Naive thymus-derived CD8-positive, alpha-beta T cell (primary cell): ENCODE results near the gene C11orf52. TPM values are rescaled to one million over a fixed set of nuclear protein-coding genes. Genes with fewer than 3 reads are reported as not detected.
"Not testable (repeated sequence)": the region's sequence is repeated elsewhere in the genome, so short reads cannot be mapped to it uniquely, and the experiment has no call there.

Experiments
- ATAC-seq, 2 donors: fragments of 150-1000 bp; cut with Tn5 transposase in 1 of 2; sonication (Bioruptor Pico), chemical (Tn5 transposase) in 1 of 2; 1 replicate in 1 of 2; 2 replicates in 1 of 2; pipeline ENCODE4 v1.10.0; 2021; ENCODE audit warnings: mild to moderate bottlenecking in 2 of 2, moderate library complexity in 2 of 2
- POLR2A ChIA-PET: fragments of 350-600 bp; sonication (Branson Sonifier 250); formaldehyde crosslinking; loops from one replicate; lab custom pipeline; 2021; ENCODE audit warnings: antibody characterized with exemption; lab: Charles Lee
- DNase-seq, 10 donors: peaks; one replicate each; pipeline versions ENCODE4 v3.0.0 to v3.0.0-alpha.2; 2020 to 2022
- H3K27ac Mint-ChIP-seq, 10 donors: one replicate each; pipeline ENCODE4 v1.8.0; 2020 to 2022; ENCODE audit warnings: mild to moderate bottlenecking in 10 of 10, mixed read lengths in 10 of 10, moderate library complexity in 4 of 10, inconsistent platforms in 1 of 10
- H3K27me3 Mint-ChIP-seq, 5 donors: one replicate each; pipeline ENCODE4 v1.8.0; 2021 to 2022; ENCODE audit warnings: mixed read lengths in 5 of 5
- H3K36me3 Mint-ChIP-seq, 3 donors: one replicate each; pipeline ENCODE4 v1.8.0; 2020 to 2022; ENCODE audit warnings: mixed read lengths in 3 of 3, mild to moderate bottlenecking in 2 of 3, inconsistent platforms in 1 of 3
- H3K4me1 Mint-ChIP-seq, 4 donors: one replicate each; pipeline ENCODE4 v1.8.0; 2021 to 2022; ENCODE audit warnings: mixed read lengths in 4 of 4
- H3K4me3 Mint-ChIP-seq, 10 donors: one replicate each; pipeline ENCODE4 v1.8.0; 2020 to 2022; ENCODE audit warnings: mild to moderate bottlenecking in 10 of 10, mixed read lengths in 10 of 10, moderate library complexity in 6 of 10, inconsistent platforms in 1 of 10
- H3K9me3 Mint-ChIP-seq, 9 donors: one replicate each; pipeline ENCODE4 v1.8.0; 2020 to 2022; ENCODE audit warnings: mixed read lengths in 9 of 9, mild to moderate bottlenecking in 3 of 9, inconsistent platforms in 1 of 9, moderate library complexity in 1 of 9
- polyA plus RNA-seq, 3 donors: library from polyadenylated mRNA; unstranded; fragments of 300-500 nt; fragmentation: Illumina TruSeq; gene quantifications; one replicate each; pipeline ENCODE4 v1.2.3, GENCODE V29; 2021
- total RNA-seq, 8 experiments: library from RNA in 2 of 8; stranded (reverse) in 2 of 8; gene quantifications; one replicate each; pipeline ENCODE4 v1.2.3 and lab custom pipeline; 2021 to 2026

Gene C11orf52
- total and polyA plus RNA-seq, 5 experiments from 2014 or later = not detected

DNA sequence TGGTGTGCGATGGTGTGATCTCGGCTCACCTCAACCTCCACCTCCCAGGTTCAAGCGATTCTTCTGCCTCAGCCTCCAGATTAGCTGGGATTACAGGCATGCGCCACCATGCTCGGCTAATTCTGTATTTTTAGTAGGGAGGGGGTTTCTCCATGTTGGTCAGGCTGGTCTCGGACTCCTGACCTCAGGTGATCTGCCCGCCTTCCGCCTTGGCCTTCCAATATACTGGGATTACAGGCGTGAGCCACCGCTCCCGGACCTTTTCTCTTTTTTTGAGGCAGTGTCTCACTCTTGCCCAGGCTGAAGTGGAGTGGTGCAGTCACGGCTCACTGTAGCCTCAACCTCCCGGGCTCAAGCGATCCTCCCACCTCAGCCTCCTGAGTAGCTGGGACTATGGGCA lies 14.5 kb downstream of the C11orf52 start:
- H3K27ac Mint-ChIP-seq, H3K4me3 Mint-ChIP-seq, H3K9me3 Mint-ChIP-seq, ATAC-seq, DNase-seq, POLR2A ChIA-PET, H3K36me3 Mint-ChIP-seq, H3K27me3 Mint-ChIP-seq: not testable (repeated sequence)
- H3K4me1 Mint-ChIP-seq = peaks cover 11 to 30% (median 27%) of the 10 kb centered on the region in 4 donors

DNA sequence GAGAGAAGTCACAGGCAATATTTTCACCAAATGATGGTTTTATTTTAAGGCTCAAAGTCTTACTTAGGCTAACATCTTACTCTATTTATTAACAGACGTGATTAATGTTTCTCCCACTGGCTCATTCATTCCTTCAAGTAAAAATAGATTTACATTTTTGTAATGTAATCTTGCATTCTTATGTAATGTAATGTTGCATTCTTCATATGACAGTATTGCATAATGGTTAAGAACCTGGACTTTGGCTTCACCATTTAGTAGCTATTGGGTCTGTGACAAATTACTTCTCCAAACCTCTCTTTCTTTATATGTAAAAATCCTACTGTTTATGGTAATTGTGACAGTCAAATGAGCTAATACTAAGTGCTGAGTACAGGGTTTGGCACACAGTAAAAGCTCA lies 15.2 kb downstream of the C11orf52 start:
- H3K36me3 Mint-ChIP-seq = no peaks in the 10 kb centered on the region
- no peak overlapping the region for H3K4me3 Mint-ChIP-seq
- POLR2A ChIA-PET = interaction anchor here (0.5 to 1.0 kb wide), 3 partner anchors 12 to 168 kb away, joined by 3 to 4 read pairs (median 3); partner anchors contain the start of gene PPP2R1B
- H3K27ac Mint-ChIP-seq = no peak overlapping the region
- ATAC-seq (no peak), DNase-seq (no peak)
- H3K27me3 Mint-ChIP-seq = no peaks in the 10 kb centered on the region
- H3K9me3 Mint-ChIP-seq = no peaks in the 10 kb centered on the region
- peaks cover 18 to 37% (median 34%) of the 10 kb centered on the region in 4 donors for H3K4me1 Mint-ChIP-seq

DNA sequence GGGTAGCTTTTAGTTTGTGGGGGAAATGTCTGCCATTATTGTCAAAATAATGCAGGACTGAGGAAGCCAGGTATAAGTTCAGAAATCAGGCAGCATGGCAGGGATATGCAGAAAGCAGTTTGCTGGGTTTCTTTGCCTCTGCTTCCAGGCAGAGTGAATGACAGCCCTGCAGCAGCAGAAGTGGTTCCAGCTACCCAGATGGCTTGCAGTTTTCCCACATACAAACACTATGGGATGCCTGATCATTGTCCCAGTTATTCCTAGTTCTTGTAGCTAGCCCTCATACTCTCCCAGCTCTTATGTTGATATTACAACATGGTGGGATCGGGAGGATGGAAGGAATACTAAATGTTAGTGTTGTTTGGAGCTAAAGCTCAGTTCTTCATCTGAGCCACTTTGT lies 15.6 kb downstream of the C11orf52 start:
- H3K9me3 Mint-ChIP-seq = no peaks in the 10 kb centered on the region
- ATAC-seq (no peak), DNase-seq (no peak)
- H3K36me3 Mint-ChIP-seq = no peaks in the 10 kb centered on the region
- H3K27me3 Mint-ChIP-seq = no peaks in the 10 kb centered on the region
- no peak overlapping the region for H3K4me3 Mint-ChIP-seq
- H3K4me1 Mint-ChIP-seq = peaks cover 20 to 41% (median 38%) of the 10 kb centered on the region in 4 donors
- no peak overlapping the region for H3K27ac Mint-ChIP-seq
- POLR2A ChIA-PET = interaction anchor here (0.5 to 4.0 kb wide), 4 partner anchors 8 to 169 kb away, joined by 3 to 28 read pairs (median 4); partner anchors contain the start of gene PPP2R1B

DNA sequence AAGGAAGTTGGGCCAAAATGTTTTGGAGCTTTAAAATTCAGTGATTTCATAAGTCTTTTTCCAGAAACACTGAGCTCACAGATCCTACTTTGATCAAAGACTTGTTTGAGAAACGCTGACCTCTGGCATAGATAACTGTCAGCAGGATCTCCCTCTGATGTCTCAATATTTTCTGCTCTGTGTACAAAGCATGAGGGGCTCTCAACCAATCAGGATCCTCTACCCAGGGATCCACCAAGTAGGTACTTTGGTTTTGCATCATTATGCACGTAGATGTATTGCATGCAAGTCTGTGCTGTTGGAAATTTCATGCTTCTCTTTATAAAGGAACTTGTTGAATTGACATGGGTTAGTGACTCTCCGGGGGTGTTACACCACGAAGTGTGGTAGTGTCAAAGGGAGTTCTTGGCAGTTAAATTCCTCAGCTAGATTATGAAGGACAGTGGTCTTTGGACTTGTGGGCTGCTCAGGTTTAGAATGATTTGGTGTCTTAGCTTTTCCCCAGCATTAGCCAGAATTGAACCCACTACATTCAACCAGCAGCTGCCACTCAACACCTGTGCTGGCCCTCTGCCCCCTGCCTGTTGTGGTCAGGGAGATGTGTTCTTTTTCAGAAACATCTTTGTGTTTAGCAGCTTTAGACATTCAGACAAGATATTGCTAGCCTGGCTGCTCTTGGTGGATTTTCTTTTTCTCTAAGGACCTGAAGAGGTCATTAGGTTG lies 16.8 kb downstream of the C11orf52 start:
- peak overlapping the region in 6 of 10 donors; percentile 11 to 91 (median 32) for H3K4me3 Mint-ChIP-seq
- no peaks in the 10 kb centered on the region for H3K36me3 Mint-ChIP-seq
- no peaks in the 10 kb centered on the region for H3K9me3 Mint-ChIP-seq
- H3K27me3 Mint-ChIP-seq = no peaks in the 10 kb centered on the region
- ATAC-seq (no peak), DNase-seq (no peak)
- peaks cover 21 to 45% (median 40%) of the 10 kb centered on the region in 4 donors for H3K4me1 Mint-ChIP-seq
- peak overlapping the region in 5 of 10 donors; percentile 11 to 66 (median 47) for H3K27ac Mint-ChIP-seq
- POLR2A ChIA-PET = interaction anchor here (0.6 to 4.0 kb wide), 3 partner anchors 9 to 149 kb away, joined by 4 to 28 read pairs (median 5); no protein-coding TSS in a partner anchor

DNA sequence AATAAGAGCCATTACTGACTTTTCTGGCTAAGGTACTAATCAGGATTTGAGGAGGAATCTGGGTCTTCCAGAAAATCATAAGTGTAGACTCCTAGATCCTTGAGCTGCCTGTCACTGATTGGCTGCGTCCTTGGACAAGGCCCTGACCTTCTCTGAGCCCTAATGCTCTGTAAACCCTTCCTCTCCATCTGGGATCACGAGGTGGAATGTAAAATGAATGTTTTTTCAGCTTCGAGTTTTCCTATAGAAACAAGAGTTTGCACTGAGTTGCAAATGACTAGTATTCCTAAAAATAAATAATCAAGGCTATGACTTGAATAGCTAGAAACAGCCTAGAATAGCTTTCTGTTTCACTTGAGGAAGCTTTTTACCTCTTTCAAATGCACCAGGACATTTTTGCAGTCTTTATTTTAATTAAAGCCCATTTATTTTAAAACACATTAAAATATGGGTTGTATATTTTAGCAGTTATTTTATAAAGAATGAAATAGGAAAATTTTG lies 17.4 kb downstream of the C11orf52 start:
- POLR2A ChIA-PET = interaction anchor here (1.0 to 4.0 kb wide), 2 partner anchors 9 to 88 kb away, joined by 4 to 28 read pairs; no protein-coding TSS in a partner anchor
- Mint-ChIP-seq H3K36me3 (no peaks in the 10 kb centered on the region), H3K9me3 (no peaks in the 10 kb centered on the region), H3K4me3 (peak overlapping the region; percentile 60 to 91 (median 88)), H3K27ac (peak overlapping the region in 3 of 10 donors; percentile 84 to 93 (median 90)), H3K4me1 (peaks cover 21 to 45% (median 40%) of the 10 kb centered on the region in 4 donors), H3K27me3 (no peaks in the 10 kb centered on the region)
- no peak for DNase-seq
- ATAC-seq = no peak

DNA sequence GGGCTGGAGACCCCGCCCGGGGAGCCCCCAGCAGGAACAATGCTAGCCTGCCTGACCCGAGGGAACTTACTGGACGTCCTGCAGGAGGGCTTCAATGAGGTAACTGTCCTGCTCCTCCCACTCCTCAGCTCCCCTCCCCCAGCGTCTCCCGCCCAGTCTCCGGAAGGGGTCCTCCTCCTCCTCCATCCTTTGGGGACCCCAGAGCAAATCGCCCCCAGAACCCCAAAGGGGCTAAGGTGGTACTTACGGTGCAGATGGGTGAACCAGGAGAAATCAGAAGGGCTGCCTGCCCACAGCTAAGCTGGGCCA lies 18.7 kb downstream of the C11orf52 start:
- Mint-ChIP-seq H3K4me3 (peak overlapping the region; percentile 34 to 88 (median 78)), H3K36me3 (no peaks in the 10 kb centered on the region), H3K9me3 (no peaks in the 10 kb centered on the region), H3K4me1 (peaks cover 21 to 44% (median 40%) of the 10 kb centered on the region in 4 donors), H3K27me3 (no peaks in the 10 kb centered on the region), H3K27ac (peak overlapping the region in 9 of 10 donors; percentile 27 to 94 (median 84))
- DNase-seq = no peak
- ATAC-seq = peak in 1 of 2 donors; percentile 19
- POLR2A ChIA-PET = interaction anchor here (4.0 kb wide), 1 partner anchor 11 kb away, joined by 28 read pairs; no protein-coding TSS in a partner anchor

DNA sequence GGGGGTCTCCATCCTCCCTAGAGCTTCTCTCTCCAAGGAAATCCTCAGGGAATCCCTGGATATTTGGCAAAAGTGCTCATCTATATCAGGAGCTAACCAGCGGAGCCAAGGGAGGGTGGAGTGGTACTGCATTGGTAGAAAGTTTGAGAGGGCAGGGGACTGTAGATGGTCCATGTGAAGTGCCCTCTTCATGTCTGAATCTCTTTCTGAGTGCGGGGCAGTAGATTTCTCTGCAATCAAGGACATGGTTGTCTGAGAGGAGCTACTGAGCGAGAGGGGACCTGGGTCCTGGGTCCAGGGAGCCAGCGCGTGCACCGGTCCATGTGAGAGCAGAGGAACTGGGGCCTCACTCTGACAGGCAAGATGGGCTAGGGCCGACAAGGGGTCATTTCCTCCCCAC lies 19.1 kb downstream of the C11orf52 start:
- DNase-seq (no peak), ATAC-seq (no peak)
- Mint-ChIP-seq H3K9me3 (no peaks in the 10 kb centered on the region), H3K4me1 (peaks cover 18 to 42% (median 37%) of the 10 kb centered on the region in 4 donors), H3K36me3 (no peaks in the 10 kb centered on the region), H3K27me3 (no peaks in the 10 kb centered on the region), H3K27ac (peak overlapping the region; percentile 50 to 94 (median 86)), H3K4me3 (peak overlapping the region; percentile 34 to 88 (median 78))
- POLR2A ChIA-PET = interaction anchor here (4.0 kb wide), 1 partner anchor 11 kb away, joined by 28 read pairs; no protein-coding TSS in a partner anchor

DNA sequence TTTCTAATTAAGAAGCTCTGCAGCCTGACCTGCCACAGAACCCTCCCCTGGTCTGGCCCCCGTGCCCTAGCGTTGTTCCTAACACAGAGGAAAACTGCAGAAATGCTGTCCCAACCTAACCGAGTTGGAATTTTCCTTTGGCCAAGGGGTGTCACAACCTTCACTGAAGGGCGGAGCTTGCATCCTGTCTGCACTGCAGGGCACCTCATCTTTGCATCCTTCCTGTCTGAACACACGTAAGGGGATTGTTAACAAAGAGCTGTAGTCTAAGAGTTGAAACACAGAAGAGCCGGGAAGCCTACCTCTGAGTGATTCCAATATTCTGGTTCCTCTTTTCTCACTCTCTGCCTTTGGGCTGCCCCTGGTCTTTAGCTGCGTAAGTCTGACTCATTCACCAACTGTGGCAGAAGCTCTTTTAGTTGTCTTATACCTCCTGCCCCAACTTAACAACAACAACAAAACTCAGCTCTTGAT lies 20.0 kb downstream of the C11orf52 start:
- Mint-ChIP-seq H3K27ac (peak overlapping the region; percentile 70 to 94 (median 88)), H3K4me3 (peak overlapping the region; percentile 34 to 88 (median 78)), H3K4me1 (peaks cover 18 to 46% (median 38%) of the 10 kb centered on the region in 4 donors), H3K9me3 (no peaks in the 10 kb centered on the region), H3K27me3 (no peaks in the 10 kb centered on the region), H3K36me3 (no peaks in the 10 kb centered on the region)
- peak; percentile 46 to 80 for ATAC-seq
- POLR2A ChIA-PET = interaction anchor here (1.4 kb wide), 1 partner anchor 12 kb away, joined by 6 read pairs; no protein-coding TSS in a partner anchor
- peak in 5 of 10 donors; percentile 8 to 31 (median 24) for DNase-seq

DNA sequence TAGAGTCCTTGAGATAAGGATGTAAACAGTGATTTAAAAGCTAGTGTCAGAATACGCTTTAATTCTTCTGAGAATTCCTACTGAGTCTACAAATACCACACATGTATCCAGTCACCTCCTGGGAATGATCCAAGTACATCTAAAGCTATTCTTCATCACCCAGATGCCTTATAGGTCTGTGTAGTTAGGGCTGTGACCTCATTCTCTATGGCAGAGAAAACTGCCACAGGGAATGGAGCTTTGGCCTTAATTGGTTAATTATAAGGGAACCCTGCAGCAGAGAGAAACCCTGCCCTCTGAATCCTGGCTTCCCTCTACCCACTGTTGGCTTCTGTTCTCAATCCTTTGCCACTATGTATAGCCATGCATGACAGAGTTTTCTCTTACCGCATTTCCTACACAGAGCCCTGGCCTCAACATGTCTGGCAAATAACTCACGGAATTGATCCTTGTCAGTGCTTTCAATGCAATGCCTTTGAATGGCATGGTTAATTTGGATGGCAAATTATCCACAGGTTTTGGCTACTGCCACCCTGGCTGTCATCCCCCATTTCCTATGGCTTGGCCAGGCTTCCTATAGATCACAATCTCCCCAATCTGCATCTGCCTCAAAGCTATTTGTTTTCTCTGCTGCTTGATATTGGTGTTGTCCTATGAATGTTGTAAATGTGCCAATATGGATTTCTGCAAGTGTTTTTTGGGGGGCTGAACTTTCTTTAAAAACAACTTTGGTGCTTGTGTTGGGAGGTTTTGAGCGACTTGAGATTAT lies 21.3 kb downstream of the C11orf52 start:
- ATAC-seq (no peak), DNase-seq (no peak)
- Mint-ChIP-seq H3K36me3 (no peaks in the 10 kb centered on the region), H3K4me1 (peaks cover 25 to 59% (median 50%) of the 10 kb centered on the region in 4 donors), H3K9me3 (no peaks in the 10 kb centered on the region), H3K27ac (peak overlapping the region in 4 of 10 donors; percentile 1 to 90 (median 44)), H3K4me3 (no peak overlapping the region), H3K27me3 (no peaks in the 10 kb centered on the region)
- POLR2A ChIA-PET = interaction anchor here (1.4 kb wide), 1 partner anchor 14 kb away, joined by 6 read pairs; no protein-coding TSS in a partner anchor

DNA sequence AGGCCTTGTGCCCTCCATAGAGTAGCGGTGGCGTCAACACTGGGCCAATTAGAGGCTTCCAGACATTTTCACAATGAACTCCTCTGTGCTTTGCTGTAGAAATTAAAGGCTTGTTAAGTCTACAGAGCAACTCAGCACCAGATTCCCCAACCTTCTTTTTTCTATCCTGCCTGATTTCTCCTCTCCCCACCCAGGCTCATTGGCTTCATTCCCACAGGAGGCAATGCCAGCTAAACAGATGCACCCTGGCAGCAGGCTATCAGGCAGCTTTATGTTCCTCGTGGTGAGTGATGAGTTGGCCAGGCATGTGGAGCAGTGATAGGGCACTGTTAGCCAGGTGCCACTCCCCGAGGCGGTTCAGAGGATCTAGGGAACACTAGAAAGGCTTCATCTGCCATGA lies 23.2 kb downstream of the C11orf52 start:
- no peaks in the 10 kb centered on the region for H3K9me3 Mint-ChIP-seq
- POLR2A ChIA-PET = no interaction called here
- DNase-seq (no peak), ATAC-seq (no peak)
- peak overlapping the region in 1 of 10 donors; percentile 31 for H3K27ac Mint-ChIP-seq
- H3K27me3 Mint-ChIP-seq = no peaks in the 10 kb centered on the region
- peaks cover 20 to 48% (median 42%) of the 10 kb centered on the region in 4 donors for H3K4me1 Mint-ChIP-seq
- H3K36me3 Mint-ChIP-seq = no peaks in the 10 kb centered on the region
- H3K4me3 Mint-ChIP-seq = no peak overlapping the region

DNA sequence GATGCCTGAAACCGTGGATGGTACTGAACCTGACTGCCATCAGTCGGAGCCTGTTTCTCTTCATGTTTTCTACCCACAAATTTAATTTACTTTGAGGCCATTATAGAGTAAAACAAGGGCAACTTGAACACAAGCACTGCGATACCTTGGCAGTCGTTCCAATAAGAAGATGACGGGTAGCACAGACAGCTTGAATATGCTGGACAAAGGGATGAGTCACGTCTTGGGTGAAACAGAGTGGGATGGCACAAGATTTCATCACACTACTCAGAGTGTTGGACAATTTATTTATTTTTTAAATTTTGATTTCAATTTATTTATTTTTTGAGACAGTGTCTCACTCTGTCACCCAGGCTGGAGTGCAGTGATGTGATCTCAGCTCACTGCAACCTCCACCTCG lies 24.1 kb downstream of the C11orf52 start:
- Mint-ChIP-seq H3K27ac (peak overlapping the region in 3 of 10 donors; percentile 11 to 82 (median 64)), H3K4me3 (no peak overlapping the region), H3K4me1 (peaks cover 19 to 43% (median 36%) of the 10 kb centered on the region in 4 donors), H3K9me3 (no peaks in the 10 kb centered on the region), H3K27me3 (no peaks in the 10 kb centered on the region), H3K36me3 (no peaks in the 10 kb centered on the region)
- POLR2A ChIA-PET = interaction anchor here (0.6 kb wide), 1 partner anchor 101 kb away, joined by 3 read pairs; no protein-coding TSS in a partner anchor
- no peak for ATAC-seq
- no peak for DNase-seq

DNA sequence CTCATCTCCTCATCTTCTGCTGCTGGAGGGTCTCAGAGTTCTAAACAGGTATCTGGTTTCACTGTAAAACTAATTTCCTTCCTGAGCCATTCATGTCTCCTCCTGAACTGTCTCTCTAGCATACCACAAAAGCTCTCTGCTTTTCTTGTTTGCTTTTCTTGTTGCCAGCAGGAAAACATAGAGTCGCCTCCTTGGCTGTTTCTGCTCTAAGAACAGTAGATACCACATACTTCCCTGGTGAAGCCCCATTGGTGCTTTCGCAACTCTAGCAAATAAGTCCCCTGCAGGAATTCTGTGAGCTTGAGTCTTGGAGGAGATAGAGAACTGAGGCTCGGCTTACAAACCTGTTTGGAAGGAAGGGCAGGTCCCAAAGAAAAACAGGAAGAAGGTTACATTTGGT lies 25.4 kb downstream of the C11orf52 start:
- POLR2A ChIA-PET = no interaction called here
- Mint-ChIP-seq H3K4me1 (peaks cover 10 to 30% (median 23%) of the 10 kb centered on the region in 4 donors), H3K4me3 (peak overlapping the region in 5 of 10 donors; percentile 32 to 81 (median 49)), H3K27me3 (no peaks in the 10 kb centered on the region), H3K36me3 (no peaks in the 10 kb centered on the region), H3K9me3 (no peaks in the 10 kb centered on the region), H3K27ac (peak overlapping the region; percentile 22 to 98 (median 77))
- DNase-seq = no peak
- ATAC-seq = peak in 1 of 2 donors; percentile 84
